Calu3 (cell line): ENCODE data around the gene RABGAP1L. TPM values are rescaled to one million over a fixed set of nuclear protein-coding genes. Genes with fewer than 3 reads are reported as not detected.

Experiments
- BruUV-seq: library from RNA; stranded (reverse); fragments of 400-500 nt; replicated peaks from 2 replicates; lab custom pipeline; 2021; lab: Mats Ljungman, UMichigan
- CTCF ChIA-PET: fragments of 300-600 bp; sonication (Branson Sonifier 250); formaldehyde crosslinking; loops from one replicate; lab custom pipeline; 2022; ENCODE audit warnings: antibody characterized with exemption; lab: Charles Lee
- DNase-seq: peaks from one replicate; pipeline ENCODE4 v3.0.0; 2022
- H3K27ac Mint-ChIP-seq: one replicate; pipeline ENCODE4 v1.8.0; 2022; ENCODE audit warnings: mixed read lengths; ENCODE audit not compliant: unreplicated experiment
- H3K27me3 Mint-ChIP-seq: one replicate; pipeline ENCODE4 v1.8.0; 2022; ENCODE audit warnings: mixed read lengths; ENCODE audit not compliant: unreplicated experiment
- H3K36me3 Mint-ChIP-seq: one replicate; pipeline ENCODE4 v1.8.0; 2022; ENCODE audit warnings: mild to moderate bottlenecking, moderate library complexity, mixed read lengths; ENCODE audit not compliant: insufficient read depth, unreplicated experiment
- H3K4me1 Mint-ChIP-seq: one replicate; pipeline ENCODE4 v1.8.0; 2022; ENCODE audit warnings: mild to moderate bottlenecking, low read depth, mixed read lengths; ENCODE audit not compliant: unreplicated experiment
- H3K4me3 Mint-ChIP-seq: one replicate; pipeline ENCODE4 v1.8.0; 2022; ENCODE audit warnings: mild to moderate bottlenecking, low read depth, moderate library complexity, mixed read lengths; ENCODE audit not compliant: unreplicated experiment
- H3K9me3 Mint-ChIP-seq: one replicate; pipeline ENCODE4 v1.8.0; 2022; ENCODE audit warnings: low read depth, mixed read lengths; ENCODE audit not compliant: unreplicated experiment
- CTCF ChIP-seq: fragments of 200-600 bp; IDR thresholded peaks from one replicate; pipeline ENCODE4 v1.8.0; 2022; ENCODE audit warnings: antibody characterized with exemption; ENCODE audit not compliant: unreplicated experiment
- intact Hi-C: fragments of 100-400 bp; cut with micrococcal nuclease; formaldehyde crosslinking; loops from one replicate; pipeline ENCODE4 v1.10.0; 2022; ENCODE audit not compliant: unreplicated experiment
- total RNA-seq: library from RNA; stranded (reverse); gene quantifications from 2 replicates; pipeline ENCODE4 v1.2.3, GENCODE V29; 2022

RABGAP1L gene
- total RNA-seq, 1 experiment from 2014 or later = 135 TPM

- peaks cover 18% of the 10 kb centered on the region for H3K4me1 Mint-ChIP-seq
- H3K27me3 Mint-ChIP-seq = no peaks in the 10 kb centered on the region
- H3K36me3 Mint-ChIP-seq = peaks cover 31% of the 10 kb centered on the region
- no TSS peak for BruUV-seq
- TF ChIP-seq CTCF = no peak
- CTCF ChIA-PET = interaction anchor here (0.6 to 1.0 kb wide), 2 partner anchors 13 to 46 kb away, joined by 4 to 8 read pairs; no protein-coding TSS in a partner anchor
- H3K9me3 Mint-ChIP-seq = no peaks in the 10 kb centered on the region
- H3K27ac Mint-ChIP-seq = no peak overlapping the region
- intact Hi-C loops = loop anchor here (10.0 kb wide), 1 partner anchor 967 kb away; the partner anchor contains the start of gene RC3H1
- no peak for DNase-seq
- no peak overlapping the region for H3K4me3 Mint-ChIP-seq
These were observed 832.2 kb downstream of the RABGAP1L start for GRCh38 chr1:174991473-174991872.

- Mint-ChIP-seq H3K27ac (no peak overlapping the region), H3K27me3 (no peaks in the 10 kb centered on the region), H3K36me3 (peaks cover 23% of the 10 kb centered on the region), H3K9me3 (no peaks in the 10 kb centered on the region), H3K4me3 (no peak overlapping the region), H3K4me1 (peaks cover 35% of the 10 kb centered on the region)
- no peak for TF ChIP-seq CTCF
- BruUV-seq = no TSS peak
- DNase-seq = no peak
- intact Hi-C loops = loop anchor here (5.0 to 10.0 kb wide), 2 partner anchors 208 to 970 kb away; partner anchors contain the start of gene RC3H1
- CTCF ChIA-PET = no interaction called here
These were observed 835.8 kb downstream of the RABGAP1L start for GRCh38 chr1:174995121-174995520.

- CTCF ChIA-PET = interaction anchor here (0.7 kb wide), 1 partner anchor 12 kb away, joined by 3 read pairs; no protein-coding TSS in a partner anchor
- intact Hi-C loops = loop anchor here (5.0 to 10.0 kb wide), 2 partner anchors 209 to 971 kb away; partner anchors contain the start of gene RC3H1
These were observed 836.6 kb downstream of the RABGAP1L start for GRCh38 chr1:174995916-174996315.

GRCh38 chr1:174996476-174996875, 837.2 kb downstream of the RABGAP1L start:
- H3K27ac Mint-ChIP-seq = peak overlapping the region; percentile 59
- CTCF ChIA-PET = interaction anchor here (0.7 kb wide), 1 partner anchor 13 kb away, joined by 3 read pairs; no protein-coding TSS in a partner anchor

More at GRCh38 chr1:174995916-174996315, 836.6 kb downstream of the RABGAP1L start:
- no peak for TF ChIP-seq CTCF
- H3K27me3 Mint-ChIP-seq = no peaks in the 10 kb centered on the region
- BruUV-seq = no TSS peak
- H3K4me3 Mint-ChIP-seq = no peak overlapping the region
- peaks cover 35% of the 10 kb centered on the region for H3K4me1 Mint-ChIP-seq
- H3K36me3 Mint-ChIP-seq = peaks cover 17% of the 10 kb centered on the region
- DNase-seq = no peak
- H3K9me3 Mint-ChIP-seq = no peaks in the 10 kb centered on the region
- no peak overlapping the region for H3K27ac Mint-ChIP-seq

More at GRCh38 chr1:174996476-174996875, 837.2 kb downstream of the RABGAP1L start:
- H3K36me3 Mint-ChIP-seq = peaks cover 17% of the 10 kb centered on the region
- no peaks in the 10 kb centered on the region for H3K9me3 Mint-ChIP-seq
- H3K4me3 Mint-ChIP-seq = no peak overlapping the region
- H3K4me1 Mint-ChIP-seq = peaks cover 35% of the 10 kb centered on the region
- H3K27me3 Mint-ChIP-seq = no peaks in the 10 kb centered on the region
- no peak for DNase-seq
- no peak for TF ChIP-seq CTCF
- no TSS peak for BruUV-seq
- intact Hi-C loops = loop anchor here (5.0 to 10.0 kb wide), 2 partner anchors 209 to 972 kb away; partner anchors contain the start of gene RC3H1
